Stimulated activated memory B cell treated with anti-CD40 and anti-IgM and Interleukin-4, amounts not matched to agents 10 μg/mL and 1 μg/mL and 100 μg/mL, for 72 hours (primary cell): ENCODE data around the gene EHD4.
A peak's percentile ranks its signal among the peaks of the same experiment; 100 is the strongest.

ENCODE experiments used
- ATAC-seq: fragments of 150-1000 bp; cut with Tn5 transposase; 2 replicates; pipeline ENCODE4 v1.10.0; 2021
- H3K27ac Mint-ChIP-seq: one replicate; pipeline ENCODE4 v1.8.0; 2022; ENCODE audit warnings: mild to moderate bottlenecking, mixed read lengths
- H3K27me3 Mint-ChIP-seq: one replicate; pipeline ENCODE4 v1.8.0; 2022; ENCODE audit warnings: mixed read lengths
- H3K36me3 Mint-ChIP-seq: one replicate; pipeline ENCODE4 v1.8.0; 2022; ENCODE audit warnings: mixed read lengths
- H3K4me1 Mint-ChIP-seq: one replicate; pipeline ENCODE4 v1.8.0; 2022; ENCODE audit warnings: mixed read lengths
- H3K4me3 Mint-ChIP-seq: one replicate; pipeline ENCODE4 v1.8.0; 2022; ENCODE audit warnings: mild to moderate bottlenecking, moderate library complexity, mixed read lengths
- H3K9me3 Mint-ChIP-seq: one replicate; pipeline ENCODE4 v1.8.0; 2022; ENCODE audit warnings: mixed read lengths

EHD4 gene

GRCh38 chr15:41918506-41919126, 53.7 kb downstream of the EHD4 start:
- Mint-ChIP-seq H3K27ac (peak overlapping the region; percentile 51), H3K27me3 (no peaks in the 10 kb centered on the region), H3K4me3 (no peak overlapping the region), H3K4me1 (peaks cover 43% of the 10 kb centered on the region), H3K9me3 (no peaks in the 10 kb centered on the region), H3K36me3 (peaks cover 68% of the 10 kb centered on the region)
- no peak for ATAC-seq

GRCh38 chr15:41917767-41918430, 54.5 kb downstream of the EHD4 start:
- peaks cover 36% of the 10 kb centered on the region for H3K4me1 Mint-ChIP-seq
- H3K36me3 Mint-ChIP-seq: peaks cover 71% of the 10 kb centered on the region
- ATAC-seq: no peak
- H3K9me3 Mint-ChIP-seq: no peaks in the 10 kb centered on the region
- H3K27ac Mint-ChIP-seq: peak overlapping the region; percentile 51
- H3K27me3 Mint-ChIP-seq: no peaks in the 10 kb centered on the region
- H3K4me3 Mint-ChIP-seq: no peak overlapping the region

- ATAC-seq: peak; percentile 82
- peaks cover 29% of the 10 kb centered on the region for H3K4me1 Mint-ChIP-seq
These were observed 56.9 kb downstream of the EHD4 start for GRCh38 chr15:41915255-41915994.

GRCh38 chr15:41914411-41914810, 57.9 kb downstream of the EHD4 start:
- no peak overlapping the region for H3K4me3 Mint-ChIP-seq
- H3K36me3 Mint-ChIP-seq: peaks cover 60% of the 10 kb centered on the region
- peak overlapping the region; percentile 79 for H3K27ac Mint-ChIP-seq
- peaks cover 20% of the 10 kb centered on the region for H3K4me1 Mint-ChIP-seq
- ATAC-seq: no peak
- H3K27me3 Mint-ChIP-seq: no peaks in the 10 kb centered on the region
- H3K9me3 Mint-ChIP-seq: no peaks in the 10 kb centered on the region

More at GRCh38 chr15:41915255-41915994, 56.9 kb downstream of the EHD4 start:
- Mint-ChIP-seq H3K9me3 (no peaks in the 10 kb centered on the region), H3K27ac (peak overlapping the region; percentile 79), H3K27me3 (no peaks in the 10 kb centered on the region), H3K36me3 (peaks cover 62% of the 10 kb centered on the region), H3K4me3 (no peak overlapping the region)

- Mint-ChIP-seq H3K36me3 (peaks cover 61% of the 10 kb centered on the region), H3K4me3 (no peak overlapping the region), H3K27ac (no peak overlapping the region), H3K4me1 (peaks cover 19% of the 10 kb centered on the region), H3K9me3 (no peaks in the 10 kb centered on the region), H3K27me3 (no peaks in the 10 kb centered on the region)
- ATAC-seq: no peak
These were observed 59.1 kb downstream of the EHD4 start for GRCh38 chr15:41913256-41913655.

GRCh38 chr15:41911691-41912345, 60.5 kb downstream of the EHD4 start:
- peaks cover 18% of the 10 kb centered on the region for H3K4me1 Mint-ChIP-seq
- no peak for ATAC-seq
- H3K4me3 Mint-ChIP-seq: no peak overlapping the region
- H3K27me3 Mint-ChIP-seq: no peaks in the 10 kb centered on the region
- H3K9me3 Mint-ChIP-seq: no peaks in the 10 kb centered on the region
- peaks cover 63% of the 10 kb centered on the region for H3K36me3 Mint-ChIP-seq
- peak overlapping the region; percentile 12 for H3K27ac Mint-ChIP-seq

GRCh38 chr15:41908736-41909461, 63.5 kb downstream of the EHD4 start:
- Mint-ChIP-seq H3K36me3 (peaks cover 63% of the 10 kb centered on the region), H3K27ac (peak overlapping the region; percentile 30)

GRCh38 chr15:41907141-41907540, 65.2 kb downstream of the EHD4 start:
- Mint-ChIP-seq H3K27me3 (no peaks in the 10 kb centered on the region), H3K4me3 (no peak overlapping the region), H3K36me3 (peaks cover 51% of the 10 kb centered on the region), H3K4me1 (peaks cover 14% of the 10 kb centered on the region), H3K27ac (no peak overlapping the region), H3K9me3 (peaks cover 4% of the 10 kb centered on the region)
- ATAC-seq: no peak

More at GRCh38 chr15:41908736-41909461, 63.5 kb downstream of the EHD4 start:
- peaks cover 4% of the 10 kb centered on the region for H3K9me3 Mint-ChIP-seq
- no peaks in the 10 kb centered on the region for H3K27me3 Mint-ChIP-seq
- ATAC-seq: no peak
- no peak overlapping the region for H3K4me3 Mint-ChIP-seq
- peaks cover 14% of the 10 kb centered on the region for H3K4me1 Mint-ChIP-seq

GRCh38 chr15:41906608-41907007, 65.7 kb downstream of the EHD4 start:
- Mint-ChIP-seq H3K4me1 (peaks cover 14% of the 10 kb centered on the region), H3K27me3 (no peaks in the 10 kb centered on the region), H3K9me3 (peaks cover 4% of the 10 kb centered on the region), H3K36me3 (peaks cover 46% of the 10 kb centered on the region), H3K27ac (no peak overlapping the region), H3K4me3 (no peak overlapping the region)
- ATAC-seq: no peak

GRCh38 chr15:41905036-41905793, 67.1 kb downstream of the EHD4 start:
- Mint-ChIP-seq H3K27ac (peak overlapping the region; percentile 9), H3K27me3 (no peaks in the 10 kb centered on the region)

GRCh38 chr15:41904541-41905005, 67.8 kb downstream of the EHD4 start:
- H3K9me3 Mint-ChIP-seq: peaks cover 4% of the 10 kb centered on the region
- peaks cover 50% of the 10 kb centered on the region for H3K36me3 Mint-ChIP-seq
- H3K27me3 Mint-ChIP-seq: no peaks in the 10 kb centered on the region
- peak; percentile 84 for ATAC-seq
- H3K4me3 Mint-ChIP-seq: no peak overlapping the region
- H3K27ac Mint-ChIP-seq: peak overlapping the region; percentile 9
- H3K4me1 Mint-ChIP-seq: peaks cover 14% of the 10 kb centered on the region

More at GRCh38 chr15:41905036-41905793, 67.1 kb downstream of the EHD4 start:
- Mint-ChIP-seq H3K36me3 (peaks cover 54% of the 10 kb centered on the region), H3K9me3 (peaks cover 4% of the 10 kb centered on the region), H3K4me3 (no peak overlapping the region), H3K4me1 (peaks cover 14% of the 10 kb centered on the region)
- ATAC-seq: peak; percentile 5

- no peaks in the 10 kb centered on the region for H3K27me3 Mint-ChIP-seq
- peaks cover 42% of the 10 kb centered on the region for H3K36me3 Mint-ChIP-seq
- H3K9me3 Mint-ChIP-seq: peaks cover 4% of the 10 kb centered on the region
- no peak for ATAC-seq
- H3K4me3 Mint-ChIP-seq: no peak overlapping the region
- no peak overlapping the region for H3K27ac Mint-ChIP-seq
- peaks cover 14% of the 10 kb centered on the region for H3K4me1 Mint-ChIP-seq
These were observed 68.6 kb downstream of the EHD4 start for GRCh38 chr15:41903782-41904181.

- Mint-ChIP-seq H3K27ac (no peak overlapping the region), H3K27me3 (no peaks in the 10 kb centered on the region), H3K4me3 (no peak overlapping the region), H3K36me3 (peaks cover 35% of the 10 kb centered on the region), H3K9me3 (peaks cover 4% of the 10 kb centered on the region), H3K4me1 (peaks cover 14% of the 10 kb centered on the region)
- no peak for ATAC-seq
These were observed 70.9 kb downstream of the EHD4 start for GRCh38 chr15:41901431-41901830.
